ENCODE results near the gene IZUMO2.
A peak's percentile ranks its signal among the peaks of the same experiment; 100 is the strongest.
"Not testable (repeated sequence)": the region's sequence is repeated elsewhere in the genome, so short reads cannot be mapped to it uniquely, and the experiment has no call there.

The IZUMO2 gene

GRCh38 chr19:50181121-50181520 is 18.0 kb upstream of the IZUMO2 start:
- DNase-seq, result no peak

- no peak for DNase-seq
Measured at GRCh38 chr19:50178859-50179537, 15.9 kb upstream of the IZUMO2 start.

DNA sequence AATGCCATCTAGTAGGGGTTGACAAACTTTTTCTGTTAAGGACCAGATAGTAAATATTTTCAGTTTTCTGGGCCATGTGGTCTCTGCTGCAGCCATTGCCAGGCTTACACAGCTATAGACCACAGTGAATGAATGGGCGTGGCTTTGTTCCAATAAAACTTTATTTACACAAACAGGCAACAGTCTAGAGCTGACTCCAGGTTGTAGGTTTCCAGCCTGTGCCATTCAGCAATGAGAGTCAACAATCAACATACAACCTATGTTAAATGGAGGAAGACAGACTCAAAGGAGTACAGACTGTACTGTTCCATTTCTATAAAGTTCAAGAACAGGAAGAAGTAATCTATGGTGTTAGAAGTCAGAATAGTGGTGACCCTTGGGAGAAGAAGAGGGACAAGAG is 15.2 kb upstream of the IZUMO2 start:
- DNase-seq, result no peak

DNA sequence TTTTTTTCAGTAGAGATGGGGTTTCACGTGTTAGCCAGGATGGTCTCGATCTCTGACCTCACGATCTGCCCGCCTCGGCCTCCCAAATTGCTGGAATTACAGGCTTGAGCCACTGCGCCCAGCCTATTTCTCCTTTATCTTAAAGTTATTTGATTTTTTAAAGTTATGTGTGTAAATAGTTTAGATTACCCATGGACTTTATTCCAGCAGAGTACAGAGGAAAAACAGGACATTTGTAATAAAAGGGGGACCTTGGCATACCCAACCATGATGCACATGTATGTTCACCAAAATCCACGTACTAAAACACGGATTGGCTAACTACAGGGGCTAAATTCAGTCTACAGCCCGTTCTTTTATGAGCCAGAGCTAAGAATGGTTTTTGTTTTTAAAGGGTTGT is 13.7 kb upstream of the IZUMO2 start:
- no peak for DNase-seq

DNA sequence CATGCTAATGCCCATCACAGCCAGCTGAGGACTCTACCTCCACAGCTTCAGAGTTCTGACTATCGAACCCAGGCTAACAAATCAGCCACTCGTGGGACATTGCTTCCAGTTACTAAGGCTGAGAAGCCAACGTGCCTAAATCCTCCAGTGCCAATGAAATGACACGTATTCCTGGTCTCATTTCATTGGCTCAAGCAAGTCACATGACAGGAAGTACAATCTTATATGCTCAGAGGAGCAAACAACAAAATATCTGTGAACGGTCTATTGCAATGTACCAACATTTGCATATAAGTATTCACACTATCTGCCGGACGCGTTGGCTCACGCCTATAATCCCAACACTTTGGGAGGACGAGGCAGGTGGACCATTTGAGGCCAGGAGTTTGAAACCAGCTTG is 12.8 kb upstream of the IZUMO2 start:
- no peak for DNase-seq

DNA sequence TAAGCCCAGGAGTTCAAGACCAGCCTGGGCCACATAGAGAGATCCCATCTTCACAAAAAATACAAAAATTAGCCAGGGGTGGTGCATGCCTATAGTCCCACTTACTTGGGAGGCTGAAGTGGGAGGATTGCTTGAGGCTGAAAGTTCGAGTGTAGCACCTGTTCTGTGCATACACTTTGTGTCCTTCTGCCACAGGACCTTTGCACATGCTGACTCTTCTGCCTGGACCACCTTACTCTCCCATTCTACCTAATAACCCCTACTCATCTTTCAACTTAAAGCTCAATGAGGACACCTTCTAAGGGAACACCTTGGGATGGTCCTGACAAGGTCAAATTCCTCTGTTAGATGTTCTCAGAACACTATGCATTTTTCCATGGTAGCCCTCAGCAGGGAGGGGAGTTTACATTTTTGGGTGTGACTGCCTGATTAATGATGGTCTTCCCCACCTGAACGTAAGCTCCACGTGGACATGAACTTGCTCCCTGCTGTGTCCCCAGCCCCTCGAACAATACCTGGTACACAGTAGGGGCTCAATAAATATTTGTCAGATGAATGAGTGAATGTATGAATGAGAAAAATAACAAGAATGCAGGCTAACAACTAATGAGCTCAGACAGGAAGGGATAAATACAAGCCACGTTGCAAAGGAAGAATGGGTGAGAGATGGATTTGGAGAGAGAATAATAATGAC is 11.2 kb upstream of the IZUMO2 start:
- no peak for DNase-seq

DNA sequence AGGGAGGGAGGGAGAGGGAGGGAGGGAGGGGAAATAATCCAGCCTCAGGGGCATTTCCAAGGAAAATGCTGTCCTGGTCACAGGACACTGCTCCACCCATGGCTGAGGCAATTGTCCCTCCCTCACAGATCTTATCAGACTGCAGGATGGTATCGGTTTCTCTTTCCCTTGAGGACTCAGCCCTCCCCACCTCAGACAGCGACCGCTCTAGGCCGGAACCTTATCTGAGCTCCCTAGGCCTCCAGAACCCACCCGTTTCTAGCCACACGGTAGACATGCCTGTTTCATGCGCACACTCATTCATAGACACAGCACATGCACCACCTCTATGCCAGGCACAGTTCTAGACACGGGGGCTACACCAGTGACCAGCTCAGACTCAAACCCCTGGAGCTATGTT is 10.0 kb upstream of the IZUMO2 start:
- DNase-seq, result peak in 1 of 2 donors; percentile 2

DNA sequence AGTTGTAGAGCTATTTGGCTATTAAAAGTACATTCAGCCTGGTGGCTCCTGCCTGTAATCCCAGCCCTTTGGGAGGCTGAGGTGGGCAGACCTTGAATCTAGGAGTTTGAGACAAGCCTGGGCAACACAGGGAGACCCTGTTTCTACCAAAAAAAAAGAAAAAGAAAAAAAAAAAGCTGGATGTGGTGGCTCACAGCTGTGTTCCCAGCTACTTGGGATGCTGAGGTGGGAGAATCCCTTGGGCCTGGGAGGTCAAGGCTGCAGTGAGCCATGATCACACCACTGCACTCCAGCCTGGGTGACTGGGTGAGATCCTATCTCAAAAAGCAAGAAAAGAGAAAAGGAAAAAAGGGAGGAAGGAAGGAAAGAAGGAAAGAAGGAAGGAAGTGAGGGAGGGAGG is 9.6 kb upstream of the IZUMO2 start:
- no peak for DNase-seq

GRCh38 chr19:50171752-50172151 is 8.7 kb upstream of the IZUMO2 start:
- no peak for DNase-seq

GRCh38 chr19:50167314-50167721 is 4.2 kb upstream of the IZUMO2 start:
- no peak for DNase-seq

DNA sequence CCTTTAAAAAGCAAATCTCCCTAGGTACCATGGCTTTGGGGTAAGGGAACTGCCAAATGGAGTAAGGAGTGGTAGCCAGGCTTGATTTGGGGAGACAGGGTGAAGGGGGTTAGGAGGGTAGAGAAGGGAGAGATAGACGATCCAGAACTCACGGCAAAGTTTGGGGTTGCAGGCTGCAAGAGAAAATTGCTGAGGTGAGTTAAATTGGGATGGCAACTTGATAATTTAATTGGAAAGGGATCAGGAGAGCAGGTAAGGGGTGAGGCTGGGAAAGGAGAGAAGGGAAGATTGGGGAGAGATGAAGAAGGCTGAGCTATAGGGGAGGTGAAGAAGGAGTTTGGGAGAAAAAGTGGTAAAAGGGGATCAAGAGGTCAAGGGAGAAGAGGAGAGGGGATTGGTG is 4.0 kb downstream of the IZUMO2 start:
- DNase-seq, result no peak

GRCh38 chr19:50158577-50158976 is 4.5 kb downstream of the IZUMO2 start:
- no peak for DNase-seq

DNA sequence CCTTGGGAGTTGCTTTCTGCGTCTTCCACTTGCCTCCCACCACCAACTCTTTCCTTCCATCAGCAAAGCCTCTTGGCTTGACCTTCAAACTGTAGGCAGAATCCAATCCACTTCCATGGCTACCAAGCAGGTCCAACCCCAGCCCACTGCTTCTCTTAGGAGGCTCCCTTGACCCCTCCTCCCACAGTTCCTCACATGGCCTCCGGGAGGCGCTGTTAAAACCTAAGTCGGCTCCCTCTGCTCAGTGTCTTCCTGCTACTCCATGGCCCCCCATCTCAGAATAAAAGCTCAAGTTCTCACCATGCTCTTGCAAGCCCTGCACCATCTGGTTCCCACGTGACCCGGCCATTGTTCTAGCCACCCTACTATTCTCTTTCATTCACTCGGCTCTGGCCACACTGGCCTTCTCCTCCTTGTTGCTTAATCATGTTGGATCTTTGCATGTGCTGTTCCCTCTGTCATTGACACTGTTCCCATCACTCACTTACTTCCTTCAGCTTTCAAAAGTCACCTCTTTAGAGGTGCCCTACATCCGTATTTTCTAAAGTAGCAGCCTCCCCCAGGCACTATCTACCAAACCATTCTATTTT is 7.5 kb downstream of the IZUMO2 start:
- no peak for DNase-seq

DNA sequence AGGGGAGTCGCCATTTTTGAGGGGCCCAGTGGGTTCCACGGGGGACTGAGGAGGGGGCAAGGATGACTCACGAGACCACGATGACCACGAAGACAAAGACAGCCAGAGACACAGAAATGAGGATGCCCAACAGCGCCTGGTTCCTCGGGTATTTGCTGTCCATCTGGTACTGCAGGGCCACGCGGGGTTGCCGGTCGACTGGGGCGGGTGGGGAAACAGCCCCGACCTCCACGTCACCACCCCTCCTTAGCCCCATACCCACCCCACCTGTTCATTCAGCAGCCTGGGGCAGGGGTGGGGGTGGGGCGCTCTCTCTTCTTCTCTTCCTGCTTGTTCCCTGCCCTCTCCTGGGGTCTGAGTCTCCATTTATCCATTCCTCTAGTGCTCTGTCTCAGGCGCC is 8.6 kb downstream of the IZUMO2 start:
- no peak for DNase-seq

GRCh38 chr19:50152578-50152977 is 10.5 kb downstream of the IZUMO2 start:
- DNase-seq, result no peak

GRCh38 chr19:50148528-50148927 is 14.6 kb downstream of the IZUMO2 start:
- DNase-seq, result no peak

DNA sequence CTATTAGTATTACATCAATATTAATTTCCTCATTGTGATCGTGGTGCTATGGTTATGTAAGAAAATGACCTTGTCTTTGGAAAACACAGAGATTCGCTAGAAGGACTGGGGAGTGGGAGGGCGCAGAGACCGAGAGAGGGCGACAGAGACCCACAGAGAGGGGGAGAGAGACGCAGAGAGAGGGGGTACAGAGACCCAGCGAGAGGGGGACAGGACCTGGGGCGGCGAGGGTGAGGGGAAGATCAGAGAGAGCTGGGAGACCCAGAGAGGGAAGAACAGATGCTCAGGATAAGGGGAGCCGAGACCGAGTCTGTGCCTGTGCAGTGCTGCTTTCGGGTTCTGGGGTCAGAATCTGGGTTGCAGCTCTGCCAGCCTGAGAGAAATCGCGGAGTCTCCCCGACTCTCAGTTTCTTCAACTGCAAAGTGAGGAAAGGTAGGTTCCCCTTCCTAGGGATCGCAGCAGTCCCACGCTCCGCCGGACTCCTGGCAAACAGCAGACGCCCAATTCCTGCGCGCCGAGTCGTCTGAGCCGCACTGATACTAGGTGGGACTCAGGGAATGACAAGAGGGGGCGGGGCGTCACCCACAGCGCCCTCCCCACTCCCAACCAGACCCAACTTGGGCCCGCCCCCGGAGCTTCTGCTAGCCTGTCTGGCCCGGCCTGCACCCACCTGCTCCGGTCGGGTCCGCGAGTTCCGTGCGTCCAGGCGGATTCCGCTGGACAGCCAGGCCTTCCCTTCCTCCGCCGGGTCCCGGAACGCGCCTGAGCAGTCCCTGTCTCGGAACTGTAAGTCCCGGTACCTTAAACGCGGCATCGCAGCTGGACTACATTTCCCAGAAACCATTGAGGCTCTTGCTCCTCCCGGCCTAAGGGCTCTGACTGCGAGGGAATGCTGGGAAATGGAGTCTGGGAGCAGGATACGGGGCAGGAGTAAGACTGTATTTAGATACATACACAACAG is 15.3 kb downstream of the IZUMO2 start:
- DNase-seq, result peak; percentile 74

- not testable (repeated sequence) for DNase-seq
Measured at GRCh38 chr19:50141921-50142320, 21.2 kb downstream of the IZUMO2 start.

DNA sequence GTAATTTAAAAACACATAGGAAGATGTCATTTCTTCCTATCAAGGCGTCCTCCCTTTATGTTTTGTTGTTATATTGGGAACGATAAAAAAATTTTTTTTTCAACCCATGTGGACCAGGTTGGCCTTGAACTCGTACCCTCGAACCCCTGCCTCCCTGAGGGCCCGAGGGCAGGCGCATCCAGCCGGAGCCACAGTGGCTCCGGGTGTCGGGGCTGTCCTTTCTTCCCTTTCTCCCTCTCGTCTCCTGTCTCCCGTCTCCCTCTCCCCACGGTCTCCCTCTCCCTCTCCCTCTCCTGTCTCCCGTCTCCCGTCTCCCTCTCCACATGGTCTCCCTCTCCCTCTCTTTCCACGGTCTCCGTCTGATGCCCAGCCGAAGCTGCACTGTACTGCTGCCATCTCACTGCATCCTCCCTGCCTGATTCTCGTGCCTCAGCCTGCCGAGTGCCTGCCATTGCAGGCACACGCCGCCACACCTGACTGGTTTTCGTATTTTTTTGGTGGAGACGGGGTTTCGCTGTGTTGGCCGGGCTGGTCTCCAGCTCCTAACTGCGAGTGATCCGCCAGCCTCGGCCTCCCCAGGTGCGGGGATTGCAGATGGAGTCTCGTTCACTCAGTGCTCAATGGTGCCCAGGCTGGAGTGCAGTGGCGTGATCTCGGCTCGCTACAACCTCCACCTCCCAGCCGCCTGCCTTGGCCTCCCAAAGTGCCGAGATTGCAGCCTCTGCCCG is 22.8 kb downstream of the IZUMO2 start:
- DNase-seq, result not testable (repeated sequence)

DNA sequence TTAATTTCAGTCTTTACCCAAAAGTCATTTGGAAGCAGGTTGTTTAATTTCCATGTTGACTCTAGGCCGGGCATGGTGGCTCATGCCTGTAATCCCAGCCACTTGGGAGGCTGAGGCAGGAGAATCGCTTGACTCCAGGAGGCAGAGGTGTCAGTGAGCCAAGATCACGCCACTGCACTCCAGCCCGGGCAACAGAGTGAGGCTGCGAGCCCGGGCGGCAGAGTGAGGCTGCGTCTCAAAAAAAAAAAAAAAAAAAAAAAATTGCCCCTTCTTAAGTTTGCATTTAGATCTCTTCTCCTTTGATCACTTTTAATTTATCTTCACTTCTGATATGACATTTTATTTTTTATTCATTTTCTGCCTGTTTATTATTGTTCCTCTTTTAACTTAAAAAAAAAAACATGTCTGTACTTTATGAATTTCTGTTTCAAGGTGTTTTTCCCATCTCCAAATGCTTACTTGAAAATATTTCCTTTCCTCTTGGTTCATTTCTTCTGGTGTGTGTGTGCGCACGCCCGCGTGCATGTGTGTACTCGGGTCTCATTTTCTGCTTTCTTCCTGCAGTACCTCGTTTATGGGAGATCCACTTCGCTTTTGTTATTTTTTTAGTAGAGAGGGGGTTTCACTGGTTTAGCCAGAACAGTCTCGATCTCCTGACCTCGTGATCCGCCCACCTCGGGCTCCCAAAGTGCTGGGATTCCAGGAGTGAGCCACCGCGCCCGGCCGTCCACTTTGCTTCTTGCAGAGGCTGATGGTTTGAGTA is 26.3 kb downstream of the IZUMO2 start:
- peak in 1 of 2 donors; percentile 26 for DNase-seq

DNA sequence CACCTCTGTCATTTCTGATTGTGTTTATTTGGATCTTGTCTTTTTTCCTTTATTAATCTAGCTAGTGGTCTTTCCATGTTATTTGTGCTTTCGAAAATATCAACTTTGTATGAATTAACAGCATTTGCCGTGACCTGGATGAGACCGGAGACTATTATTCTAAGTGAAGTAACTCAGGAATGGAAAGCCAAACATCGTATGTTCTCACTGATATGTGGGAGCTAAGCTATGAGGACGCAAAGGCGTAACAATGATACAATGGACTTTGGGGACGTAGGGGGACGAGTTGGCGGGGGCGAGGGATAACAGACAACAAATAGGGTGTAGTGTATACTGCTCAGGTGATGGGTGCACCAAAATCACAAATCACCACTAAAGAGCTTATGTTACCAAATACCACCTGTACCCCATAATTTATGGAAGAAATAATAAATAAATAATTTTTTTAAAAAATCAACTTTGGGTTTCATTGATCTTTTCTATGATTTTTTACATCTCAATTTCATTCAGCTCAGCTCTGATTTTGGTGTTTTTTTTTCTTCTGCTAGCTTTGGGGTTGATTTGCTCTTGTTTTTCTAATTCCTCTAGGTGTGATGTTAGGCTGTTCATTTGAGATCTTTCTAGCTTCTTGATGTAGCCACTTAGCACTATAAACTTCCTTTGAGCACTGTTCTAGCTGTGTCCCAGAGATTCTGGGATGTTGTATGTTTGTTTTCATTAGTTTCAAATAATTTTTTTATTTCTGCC is 27.1 kb downstream of the IZUMO2 start:
- DNase-seq, result peak in 1 of 2 donors; percentile 31

Measured in stimulated activated CD4-positive, alpha-beta T cell treated with anti-CD3 and anti-CD28 coated beads, Interleukin-2, amount 100 ng/mL, for 24 hours (primary cell).